PFSK-1 (cell line): Measurements from ENCODE around the gene CLIC3.

Experiments
- FOXP2 ChIP-seq: optimal IDR thresholded peaks from 2 replicates; pipeline ENCODE3; 2011; ENCODE audit warnings: borderline replicate concordance, control low read depth, inconsistent platforms; ENCODE audit not compliant: insufficient read depth; ENCODE audit errors: extremely low read length, extremely low read depth
- POLR2AphosphoS5 ChIP-seq: IDR thresholded peaks from 2 replicates; pipeline ENCODE4 v1.6.1; 2012; ENCODE audit warnings: low read depth, mild to moderate bottlenecking, control low read depth, low read length, moderate library complexity
- REST ChIP-seq, 2 experiments: IDR thresholded peaks; 2 replicates each; pipeline versions ENCODE4 v1.6.1 to v1.8.0; 2011 to 2012; ENCODE audit warnings: low read depth in 2 of 2, low read length in 2 of 2, control low read depth in 1 of 2, inconsistent platforms in 1 of 2, mild to moderate bottlenecking in 1 of 2, moderate library complexity in 1 of 2; ENCODE audit not compliant: insufficient read depth in 1 of 2
- SIN3A ChIP-seq: IDR thresholded peaks from 2 replicates; pipeline ENCODE4 v1.6.1; 2012; ENCODE audit warnings: mild to moderate bottlenecking, low read length, moderate library complexity, borderline replicate concordance; ENCODE audit not compliant: insufficient read depth
- TAF1 ChIP-seq: IDR thresholded peaks from 2 replicates; pipeline ENCODE4 v1.6.1; 2012; ENCODE audit warnings: low read length, control low read depth, borderline replicate concordance; ENCODE audit not compliant: insufficient read depth

Gene CLIC3

GRCh38 chr9:136949817-136950655 lies 46.3 kb downstream of the CLIC3 start:
- TF ChIP-seq POLR2AphosphoS5: peak; percentile 59
- no peak for TF ChIP-seq FOXP2

GRCh38 chr9:136949239-136949816 lies 47.0 kb downstream of the CLIC3 start:
- TF ChIP-seq TAF1: no peak
- no peak for TF ChIP-seq POLR2AphosphoS5
- TF ChIP-seq SIN3A: no peak
- no peak for TF ChIP-seq REST (IDR thresholded peaks at IDR 0.05; ENCODE audit: insufficient read depth in 1 of 2, low read depth in 2 of 2, low read length in 2 of 2)
- TF ChIP-seq FOXP2: no peak

GRCh38 chr9:136947955-136948510 lies 48.3 kb downstream of the CLIC3 start:
- TF ChIP-seq POLR2AphosphoS5: no peak
- TF ChIP-seq TAF1: no peak
- no peak for TF ChIP-seq FOXP2
- no peak for TF ChIP-seq SIN3A
- TF ChIP-seq REST (IDR thresholded peaks at IDR 0.05; ENCODE audit: insufficient read depth in 1 of 2, low read depth in 2 of 2, low read length in 2 of 2): no peak

GRCh38 chr9:136947028-136947891 lies 49.1 kb downstream of the CLIC3 start:
- TF ChIP-seq POLR2AphosphoS5 (no peak), TAF1 (no peak)

GRCh38 chr9:136946228-136947027 lies 49.9 kb downstream of the CLIC3 start:
- no peak for TF ChIP-seq FOXP2
- TF ChIP-seq POLR2AphosphoS5: no peak
- TF ChIP-seq REST (IDR thresholded peaks at IDR 0.05; ENCODE audit: insufficient read depth in 1 of 2, low read depth in 2 of 2, low read length in 2 of 2): no peak
- no peak for TF ChIP-seq TAF1
- TF ChIP-seq SIN3A: no peak
